Calu3 (cell line): Measurements from ENCODE around the gene CRABP2. TPM values are rescaled to one million over a fixed set of nuclear protein-coding genes. Genes with fewer than 3 reads are reported as not detected.

ENCODE experiments used
- BruUV-seq: library from RNA; stranded (reverse); fragments of 400-500 nt; replicated peaks from 2 replicates; lab custom pipeline; 2021; lab: Mats Ljungman, UMichigan
- CTCF ChIA-PET: fragments of 300-600 bp; sonication (Branson Sonifier 250); formaldehyde crosslinking; loops from one replicate; lab custom pipeline; 2022; ENCODE audit warnings: antibody characterized with exemption; lab: Charles Lee
- DNase-seq: peaks from one replicate; pipeline ENCODE4 v3.0.0; 2022
- H3K27ac Mint-ChIP-seq: one replicate; pipeline ENCODE4 v1.8.0; 2022; ENCODE audit warnings: mixed read lengths; ENCODE audit not compliant: unreplicated experiment
- H3K27me3 Mint-ChIP-seq: one replicate; pipeline ENCODE4 v1.8.0; 2022; ENCODE audit warnings: mixed read lengths; ENCODE audit not compliant: unreplicated experiment
- H3K36me3 Mint-ChIP-seq: one replicate; pipeline ENCODE4 v1.8.0; 2022; ENCODE audit warnings: mild to moderate bottlenecking, moderate library complexity, mixed read lengths; ENCODE audit not compliant: insufficient read depth, unreplicated experiment
- H3K4me1 Mint-ChIP-seq: one replicate; pipeline ENCODE4 v1.8.0; 2022; ENCODE audit warnings: mild to moderate bottlenecking, low read depth, mixed read lengths; ENCODE audit not compliant: unreplicated experiment
- H3K4me3 Mint-ChIP-seq: one replicate; pipeline ENCODE4 v1.8.0; 2022; ENCODE audit warnings: mild to moderate bottlenecking, low read depth, moderate library complexity, mixed read lengths; ENCODE audit not compliant: unreplicated experiment
- H3K9me3 Mint-ChIP-seq: one replicate; pipeline ENCODE4 v1.8.0; 2022; ENCODE audit warnings: low read depth, mixed read lengths; ENCODE audit not compliant: unreplicated experiment
- CTCF ChIP-seq: fragments of 200-600 bp; IDR thresholded peaks from one replicate; pipeline ENCODE4 v1.8.0; 2022; ENCODE audit warnings: antibody characterized with exemption; ENCODE audit not compliant: unreplicated experiment
- intact Hi-C: fragments of 100-400 bp; cut with micrococcal nuclease; formaldehyde crosslinking; loops from one replicate; pipeline ENCODE4 v1.10.0; 2022; ENCODE audit not compliant: unreplicated experiment
- total RNA-seq: library from RNA; stranded (reverse); gene quantifications from 2 replicates; pipeline ENCODE4 v1.2.3, GENCODE V29; 2022

Gene CRABP2
- total RNA-seq, 1 experiment from 2014 or later = 17.6 TPM

GRCh38 chr1:156669794-156670193, 35.6 kb downstream of the CRABP2 start:
- no peak overlapping the region for H3K27ac Mint-ChIP-seq

GRCh38 chr1:156668801-156669637, 36.4 kb downstream of the CRABP2 start:
- Mint-ChIP-seq H3K36me3 (peaks cover 9% of the 10 kb centered on the region), H3K27me3 (peaks cover 39% of the 10 kb centered on the region), H3K4me1 (peaks cover 27% of the 10 kb centered on the region), H3K9me3 (peaks cover 10% of the 10 kb centered on the region), H3K4me3 (no peak overlapping the region), H3K27ac (no peak overlapping the region)
- intact Hi-C loops = no loop called here
- CTCF ChIA-PET = interaction anchor here (0.8 kb wide), 1 partner anchor 8 kb away, joined by 4 read pairs; no protein-coding TSS in a partner anchor
- no peak for TF ChIP-seq CTCF
- BruUV-seq = TSS peak; percentile 16
- no peak for DNase-seq

More at GRCh38 chr1:156669794-156670193, 35.6 kb downstream of the CRABP2 start:
- TF ChIP-seq CTCF = no peak
- CTCF ChIA-PET = interaction anchor here (0.8 kb wide), 1 partner anchor 9 kb away, joined by 4 read pairs; no protein-coding TSS in a partner anchor
- intact Hi-C loops = no loop called here
- Mint-ChIP-seq H3K27me3 (peaks cover 44% of the 10 kb centered on the region), H3K4me1 (peaks cover 21% of the 10 kb centered on the region), H3K4me3 (no peak overlapping the region), H3K9me3 (peaks cover 10% of the 10 kb centered on the region), H3K36me3 (peaks cover 9% of the 10 kb centered on the region)
- BruUV-seq = no TSS peak
- no peak for DNase-seq

- H3K27me3 Mint-ChIP-seq = peaks cover 30% of the 10 kb centered on the region
- H3K4me1 Mint-ChIP-seq = peaks cover 35% of the 10 kb centered on the region
- intact Hi-C loops = no loop called here
- TF ChIP-seq CTCF = no peak
- no peak for DNase-seq
- BruUV-seq = no TSS peak
- CTCF ChIA-PET = interaction anchor here (0.6 to 1.0 kb wide), 4 partner anchors 9 to 206 kb away, joined by 3 to 7 read pairs (median 6); partner anchors contain the start of gene NES
- H3K4me3 Mint-ChIP-seq = no peak overlapping the region
- H3K36me3 Mint-ChIP-seq = peaks cover 7% of the 10 kb centered on the region
- H3K9me3 Mint-ChIP-seq = peaks cover 10% of the 10 kb centered on the region
- no peak overlapping the region for H3K27ac Mint-ChIP-seq
Measured at GRCh38 chr1:156667968-156668709, 37.2 kb downstream of the CRABP2 start.

- no TSS peak for BruUV-seq
- peaks cover 41% of the 10 kb centered on the region for H3K4me1 Mint-ChIP-seq
- CTCF ChIA-PET = interaction anchor here (0.6 to 1.0 kb wide), 4 partner anchors 10 to 207 kb away, joined by 3 to 7 read pairs (median 6); partner anchors contain the start of gene NES
- intact Hi-C loops = no loop called here
- no peak overlapping the region for H3K4me3 Mint-ChIP-seq
- H3K27ac Mint-ChIP-seq = no peak overlapping the region
- peaks cover 5% of the 10 kb centered on the region for H3K36me3 Mint-ChIP-seq
- no peak for TF ChIP-seq CTCF
- peaks cover 10% of the 10 kb centered on the region for H3K9me3 Mint-ChIP-seq
- peaks cover 24% of the 10 kb centered on the region for H3K27me3 Mint-ChIP-seq
- DNase-seq = no peak
Measured at GRCh38 chr1:156667610-156667967, 37.8 kb downstream of the CRABP2 start.
